Endodermal cell (in vitro differentiated cells): Measurements from ENCODE around the gene TADA3. TPM values are rescaled to one million over a fixed set of nuclear protein-coding genes. Genes with fewer than 3 reads are reported as not detected.
A peak's percentile ranks its signal among the peaks of the same experiment; 100 is the strongest.

Source experiments
- DNase-seq: peaks from one replicate; pipeline ENCODE4 v3.0.0-alpha.2; 2017
- H3K27ac ChIP-seq: 2 replicates; pipeline ENCODE4 v1.5.1; 2013; ENCODE audit warnings: mild to moderate bottlenecking, low read depth, low read length, moderate library complexity
- H3K27me3 ChIP-seq: 2 replicates; pipeline ENCODE4 v1.6.1; 2013; ENCODE audit warnings: mild to moderate bottlenecking, low read length, moderate library complexity; ENCODE audit not compliant: insufficient read depth, control insufficient read depth, poor library complexity, severe bottlenecking
- H3K36me3 ChIP-seq: 2 replicates; pipeline ENCODE4 v1.7.0; 2013; ENCODE audit warnings: mild to moderate bottlenecking, low read length, moderate library complexity; ENCODE audit not compliant: control insufficient read depth, insufficient read depth
- H3K4me1 ChIP-seq: one replicate; pipeline ENCODE4 v1.7.0; 2013; ENCODE audit warnings: low read length; ENCODE audit not compliant: control insufficient read depth, insufficient read depth
- H3K4me3 ChIP-seq: 2 replicates; pipeline ENCODE4 v1.5.1; 2013; ENCODE audit warnings: mild to moderate bottlenecking, low read length, moderate library complexity
- H3K9ac ChIP-seq: 2 replicates; pipeline ENCODE4 v1.6.1; 2013; ENCODE audit warnings: mild to moderate bottlenecking, low read length, moderate library complexity; ENCODE audit not compliant: poor library complexity, severe bottlenecking; ENCODE audit errors: extremely low read depth
- H3K9me3 ChIP-seq: 2 replicates; pipeline ENCODE4 v1.6.1; 2013; ENCODE audit warnings: mild to moderate bottlenecking, low read length, moderate library complexity; ENCODE audit not compliant: control insufficient read depth
- H3K27ac Mint-ChIP-seq: 2 replicates; pipeline ENCODE4 v1.8.0; 2020; ENCODE audit warnings: mixed read lengths
- H3K27me3 Mint-ChIP-seq: 2 replicates; pipeline ENCODE4 v1.8.0; 2021; ENCODE audit warnings: mild to moderate bottlenecking, mixed read lengths; ENCODE audit not compliant: insufficient read depth
- H3K36me3 Mint-ChIP-seq: 2 replicates; pipeline ENCODE4 v1.8.0; 2020; ENCODE audit warnings: low read depth, mixed read lengths
- H3K4me1 Mint-ChIP-seq: 2 replicates; pipeline ENCODE4 v1.8.0; 2020; ENCODE audit warnings: mixed read lengths
- H3K4me3 Mint-ChIP-seq: 2 replicates; pipeline ENCODE4 v1.8.0; 2020; ENCODE audit warnings: mild to moderate bottlenecking, moderate library complexity, mixed read lengths
- H3K9me3 Mint-ChIP-seq: 2 replicates; pipeline ENCODE4 v1.8.0; 2020; ENCODE audit warnings: mild to moderate bottlenecking, mixed read lengths
- CTCF ChIP-seq: fragments of 200-600 bp; sonication (generic); conservative IDR thresholded peaks from 2 replicates; pipeline ENCODE4 v1.5.0; 2021; ENCODE audit warnings: antibody characterized with exemption, mild to moderate bottlenecking
- WGBS, 2 experiments: methylation state at CpG; one replicate each; pipeline versions ENCODE4 v1.1.5 to v1.1.7; 2013; ENCODE audit warnings: missing lambda C conversion rate in 2 of 2, mixed read lengths in 1 of 2; ENCODE audit not compliant: insufficient coverage in 1 of 2, insufficient read length in 1 of 2; 5-methylcytosine and 5-hydroxymethylcytosine counted together
- total RNA-seq, 2 donors: library from RNA; stranded (reverse); fragmentation: NEBNext Ultra II Directional in 1 of 2; extraction: Animal tissue kit (Norgen Biotek cat#: 25700) in 1 of 2; gene quantifications; 2 replicates in 1 of 2; 3 replicates in 1 of 2; pipeline ENCODE4 v1.2.1, GENCODE V29; 2021

Gene TADA3
- total RNA-seq, 2 donors from 2014 or later = 52.4 to 62.0 TPM

GRCh38 chr3:9736831-9737230 lies 55.4 kb downstream of the TADA3 start:
- no peaks in the 10 kb centered on the region for H3K27me3 ChIP-seq
- no peak overlapping the region for H3K27ac ChIP-seq
- H3K4me1 ChIP-seq = peaks cover 12% of the 10 kb centered on the region
- 89 to 100% methylated on average over 1 to 2 of the region's 2 CpGs for WGBS, 2 experiments
- H3K27ac Mint-ChIP-seq = no peak overlapping the region
- no peak for DNase-seq
- H3K36me3 ChIP-seq = peaks cover 76% of the 10 kb centered on the region
- TF ChIP-seq CTCF = no peak
- H3K36me3 Mint-ChIP-seq = peaks cover 64% of the 10 kb centered on the region
- H3K4me1 Mint-ChIP-seq = peaks cover 9% of the 10 kb centered on the region
- H3K4me3 Mint-ChIP-seq = no peak overlapping the region
- no peak overlapping the region for H3K9ac ChIP-seq
- H3K9me3 ChIP-seq = no peaks in the 10 kb centered on the region
- H3K4me3 ChIP-seq = no peak overlapping the region
- no peaks in the 10 kb centered on the region for H3K9me3 Mint-ChIP-seq
- no peaks in the 10 kb centered on the region for H3K27me3 Mint-ChIP-seq

GRCh38 chr3:9732740-9733115 lies 59.5 kb downstream of the TADA3 start:
- Histone ChIP-seq H3K27ac (peak overlapping the region; percentile 100), H3K27me3 (no peaks in the 10 kb centered on the region), H3K9ac (peak overlapping the region; percentile 99), H3K9me3 (no peaks in the 10 kb centered on the region), H3K4me1 (peaks cover 9% of the 10 kb centered on the region), H3K36me3 (peaks cover 36% of the 10 kb centered on the region), H3K4me3 (peak overlapping the region; percentile 92)
- H3K27ac Mint-ChIP-seq = peak overlapping the region; percentile 54
- peak; percentile 55 for DNase-seq
- H3K36me3 Mint-ChIP-seq = peaks cover 31% of the 10 kb centered on the region
- H3K27me3 Mint-ChIP-seq = no peaks in the 10 kb centered on the region
- 34 to 82% methylated on average over 2 to 7 of the region's 7 CpGs for WGBS, 2 experiments
- H3K4me3 Mint-ChIP-seq = peak overlapping the region; percentile 72
- no peaks in the 10 kb centered on the region for H3K9me3 Mint-ChIP-seq
- TF ChIP-seq CTCF = no peak
- peaks cover 14% of the 10 kb centered on the region for H3K4me1 Mint-ChIP-seq

GRCh38 chr3:9732080-9732739 lies 60.1 kb downstream of the TADA3 start:
- no peak for TF ChIP-seq CTCF
- Histone ChIP-seq H3K27me3 (no peaks in the 10 kb centered on the region), H3K4me1 (peaks cover 3% of the 10 kb centered on the region), H3K27ac (peak overlapping the region; percentile 100), H3K9ac (peak overlapping the region; percentile 99), H3K4me3 (peak overlapping the region; percentile 92), H3K9me3 (no peaks in the 10 kb centered on the region), H3K36me3 (peaks cover 31% of the 10 kb centered on the region)
- DNase-seq = peak; percentile 68
- H3K27ac Mint-ChIP-seq = peak overlapping the region; percentile 60
- H3K27me3 Mint-ChIP-seq = no peaks in the 10 kb centered on the region
- H3K4me3 Mint-ChIP-seq = peak overlapping the region; percentile 72
- peaks cover 14% of the 10 kb centered on the region for H3K4me1 Mint-ChIP-seq
- peaks cover 31% of the 10 kb centered on the region for H3K36me3 Mint-ChIP-seq
- WGBS, 2 experiments = 7 to 17% methylated on average over 18 to 41 of the region's 41 CpGs
- no peaks in the 10 kb centered on the region for H3K9me3 Mint-ChIP-seq
